Left kidney (tissue), 2 donors: ENCODE measurements around the gene CEP120. TPM values are rescaled to one million over a fixed set of nuclear protein-coding genes. Genes with fewer than 3 reads are reported as not detected.

ENCODE experiments used
- DNase-seq: peaks from one replicate; pipeline ENCODE4 v3.0.0-alpha.2; 2013
- polyA plus RNA-seq: library from polyadenylated mRNA; unstranded; fragments of 120-200 nt; gene quantifications from one replicate; pipeline ENCODE4 v1.2.1, GENCODE V29; 2013; ENCODE audit not compliant: insufficient read length

The CEP120 gene
- polyA plus RNA-seq, 1 donor, result 25.2 TPM

GRCh38 chr5:123300266-123300665 is 122.9 kb downstream of the CEP120 start:
- no peak for DNase-seq

DNA sequence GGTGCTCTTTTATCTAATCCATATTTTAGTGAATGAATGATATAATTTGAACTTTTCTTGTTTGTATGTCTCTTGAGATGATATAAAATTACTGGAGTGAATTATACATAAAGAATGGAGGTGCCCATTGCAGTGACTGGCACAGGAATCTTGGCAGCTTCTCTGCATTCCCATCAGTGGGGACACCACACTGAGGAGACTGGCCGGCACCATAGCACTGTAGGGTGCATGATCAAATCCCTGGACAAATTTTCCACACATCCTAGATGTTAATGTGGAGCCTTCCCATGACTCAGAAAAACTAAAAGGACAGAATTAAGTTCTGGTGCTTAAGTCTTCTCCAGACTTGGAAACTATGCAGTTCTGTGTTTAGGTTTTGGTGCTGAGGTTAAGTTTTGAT is 124.1 kb downstream of the CEP120 start:
- no peak for DNase-seq

GRCh38 chr5:123298335-123299030 is 124.7 kb downstream of the CEP120 start:
- DNase-seq, result no peak

GRCh38 chr5:123297866-123298265 is 125.3 kb downstream of the CEP120 start:
- DNase-seq, result no peak

DNA sequence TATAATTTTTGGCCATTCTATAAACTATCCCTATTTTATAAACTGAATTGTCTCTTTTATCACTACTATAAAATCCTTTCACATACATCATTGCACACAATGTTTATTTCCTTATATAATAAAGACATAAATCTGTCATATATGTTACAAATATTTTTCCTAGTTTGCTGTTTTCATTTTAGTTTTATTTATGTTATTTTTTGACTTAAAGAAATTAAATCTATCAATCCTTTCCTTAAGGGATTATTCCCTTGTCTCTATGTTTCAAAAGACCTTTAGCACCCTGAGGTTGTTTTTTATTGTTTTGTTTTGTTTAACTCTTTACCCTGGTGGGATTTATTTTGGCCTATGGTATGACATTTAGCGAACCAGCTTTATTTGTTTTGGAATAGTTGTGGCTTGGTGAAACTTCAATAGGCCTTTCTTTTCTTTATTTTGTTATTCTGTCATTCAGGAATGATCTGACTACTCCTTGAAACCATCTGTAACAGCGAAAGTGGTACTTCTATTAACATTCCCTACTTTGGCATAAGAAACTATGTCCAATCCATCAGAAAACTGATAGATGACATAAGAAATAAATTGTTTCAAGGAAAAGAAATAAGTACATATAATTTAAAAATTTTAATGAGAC is 125.9 kb downstream of the CEP120 start:
- no peak for DNase-seq

Other genes with a start within 250 kb of the CEP120 start
- gene CSNK1G3, start 88.8 kb upstream of the CEP120 start, polyA plus RNA-seq, result 47.2 TPM